Heart left ventricle (tissue), 16 donors: Measurements from ENCODE around the gene RXRA. TPM values are rescaled to one million over a fixed set of nuclear protein-coding genes. Genes with fewer than 3 reads are reported as not detected.

ENCODE experiments used
- ATAC-seq, 4 donors: fragments of 200-7000 bp; cut with Tn5 transposase; one replicate each; pipeline ENCODE4 v1.9.1; 2020 to 2022; ENCODE audit warnings: moderate library complexity in 4 of 4, mild to moderate bottlenecking in 3 of 4, moderate number of reproducible peaks in 1 of 4
- DNase-seq, 5 donors: peaks; one replicate each; pipeline ENCODE4 v3.0.0-alpha.2; 2020
- H3K27ac ChIP-seq, 12 donors: fragments of 200-600 bp; sonication (generic) in 4 of 12; one replicate each; pipeline versions ENCODE4 v1.5.0 to v1.8.0; 2016 to 2022; ENCODE audit warnings: mild to moderate bottlenecking in 2 of 12
- H3K27me3 ChIP-seq, 9 donors: fragments of 200-600 bp; sonication (generic) in 2 of 9; one replicate each; pipeline versions ENCODE4 v1.5.1 to v1.8.0; 2016 to 2022; ENCODE audit warnings: mild to moderate bottlenecking in 3 of 9
- H3K36me3 ChIP-seq, 9 donors: fragments of 200-600 bp; sonication (generic) in 2 of 9; one replicate each; pipeline versions ENCODE4 v1.5.0 to v1.8.0; 2018 to 2022; ENCODE audit warnings: mild to moderate bottlenecking in 2 of 9
- H3K4me1 ChIP-seq, 12 donors: fragments of 200-600 bp; sonication (generic) in 4 of 12; one replicate each; pipeline versions ENCODE4 v1.5.0 to v1.8.0; 2016 to 2022; ENCODE audit warnings: mild to moderate bottlenecking in 3 of 12
- H3K4me3 ChIP-seq, 12 donors: fragments of 200-600 bp; sonication (generic) in 4 of 12; one replicate each; pipeline versions ENCODE4 v1.5.0 to v1.8.0; 2017 to 2022; ENCODE audit warnings: mild to moderate bottlenecking in 9 of 12, moderate library complexity in 4 of 12
- H3K9me3 ChIP-seq, 12 donors: fragments of 200-600 bp; sonication (generic) in 4 of 12; one replicate each; pipeline versions ENCODE4 v1.5.0 to v1.8.0; 2016 to 2022; ENCODE audit warnings: mild to moderate bottlenecking in 1 of 12
- POLR2A ChIP-seq, 2 donors: fragments of 450-650 bp; IDR thresholded peaks; one replicate each; pipeline ENCODE4 v1.6.1; 2017; ENCODE audit warnings: antibody characterized with exemption in 2 of 2, mild to moderate bottlenecking in 2 of 2, moderate library complexity in 2 of 2
- WGBS, 4 donors: extraction: QIAGEN DNeasy Blood & Tissue Kit in 2 of 4; methylation state at CpG; one replicate each; pipeline versions ENCODE4 v1.1.5 to v1.1.7; 2013 to 2018; 5-methylcytosine and 5-hydroxymethylcytosine counted together
- intact Hi-C, 10 donors: fragments of 100-400 bp; cut with DNase I; formaldehyde crosslinking; loops; one replicate each; pipeline versions ENCODE4 v1.11.1 to v1.14.2; 2022
- polyA plus RNA-seq, 2 donors: library from polyadenylated mRNA; stranded (reverse); fragments of 200-250 nt; gene quantifications; one replicate each; pipeline ENCODE4 v1.2.3, GENCODE V29; 2013
- total RNA-seq, 9 donors: library from RNA; depleted of rRNA in 2 of 9; stranded (reverse); fragments of >200 nt in 2 of 9; fragmentation: NEBNext Ultra II Directional in 3 of 9; extraction: Animal tissue kit (Norgen Biotek cat#: 25700) in 3 of 9; gene quantifications; one replicate each; pipeline versions ENCODE4 v1.1.0 to v1.2.4, GENCODE V29; 2016 to 2023
- TF ChIP-seq, protein P1 (sequence below), 12 donors: fragments of 200-600 bp; sonication (generic) in 4 of 12; IDR thresholded peaks; one replicate each; pipeline versions ENCODE4 v1.5.0 to v1.8.0; 2018 to 2022; ENCODE audit warnings: antibody characterized with exemption in 12 of 12, mild to moderate bottlenecking in 5 of 12
- donor health status: ischemic (EF 13 %, LVEDD 7.1; RV severe dilation, severe dysfunction).
- donor health status: healthy with polysubstance abuse.
- donor health status: DM: no; HTN: yes; CAD: no.
- donor health status: DM: no; HTN: no; CAD: no.
- donor health status: ischemic (EF 25% LVEDD 6.9; RV normal size, moderate dysfunction).
- donor health status: ischemic (EF 25% LVEDD 5.7; RV mildly dilated, moderate dysfunction).
- donor health status: healthy.
- donor health status: DM: yes; HTN: yes; CAD: no.
- donor health status: ischemic (EF 35%, LVEDD 5.7; RV mildly dilated, moderate dysfunction).
- donor health status: nonischemic (EF 11% LVEDD 7.7; RV severe dilation, severe dysfunction).
- donor health status: DM: yes; HTN: yes; CAD: no.
- donor health status: PGD.
- donor health status: ischemic (EF 29% LVEDD 5.4; RV normal size, mild dysfunction).
- donor health status: nonischemic (EF 23%, LVEDD 6.1; RV moderate dilation, normal function).

Gene RXRA
- total and polyA plus RNA-seq, 11 donors, result 45.5 to 87.9 (median 54.9) TPM

DNA sequence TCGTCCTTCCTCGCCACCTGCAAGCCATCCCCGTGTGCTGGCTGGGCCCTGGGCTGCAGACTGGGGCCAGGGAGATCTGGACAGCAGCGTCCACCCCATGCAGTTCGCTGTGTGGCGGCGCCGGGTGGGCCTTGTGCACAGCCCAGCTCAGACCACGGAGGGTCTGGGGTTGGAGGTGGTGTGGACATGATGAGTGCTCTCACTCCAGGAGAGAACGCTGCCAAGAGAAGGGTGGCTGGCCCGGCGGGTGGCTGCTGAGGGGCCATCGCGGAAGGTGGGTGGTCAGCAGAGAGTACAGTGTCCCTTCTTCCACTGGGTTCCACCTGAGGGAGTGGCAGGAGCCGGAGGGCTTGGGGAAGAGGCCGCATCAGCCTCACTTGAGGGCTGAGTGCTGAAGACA is 44.4 kb downstream of the RXRA start:
- ATAC-seq (no peak), DNase-seq (no peak)
- intact Hi-C loops, result loop anchor here in 2 of 10 donors (10.0 kb wide), 1 partner anchor 64 kb away; no protein-coding TSS in a partner anchor
- Histone ChIP-seq H3K4me1 (peaks cover 32 to 94% (median 86%) of the 10 kb centered on the region in 12 donors), H3K36me3 (no peaks in the 10 kb centered on the region), H3K27me3 (no peaks in the 10 kb centered on the region), H3K4me3 (no peak overlapping the region), H3K27ac (peak overlapping the region in 2 of 12 donors; percentile 20 to 97), H3K9me3 (no peaks in the 10 kb centered on the region)
- TF ChIP-seq, protein P1, sequence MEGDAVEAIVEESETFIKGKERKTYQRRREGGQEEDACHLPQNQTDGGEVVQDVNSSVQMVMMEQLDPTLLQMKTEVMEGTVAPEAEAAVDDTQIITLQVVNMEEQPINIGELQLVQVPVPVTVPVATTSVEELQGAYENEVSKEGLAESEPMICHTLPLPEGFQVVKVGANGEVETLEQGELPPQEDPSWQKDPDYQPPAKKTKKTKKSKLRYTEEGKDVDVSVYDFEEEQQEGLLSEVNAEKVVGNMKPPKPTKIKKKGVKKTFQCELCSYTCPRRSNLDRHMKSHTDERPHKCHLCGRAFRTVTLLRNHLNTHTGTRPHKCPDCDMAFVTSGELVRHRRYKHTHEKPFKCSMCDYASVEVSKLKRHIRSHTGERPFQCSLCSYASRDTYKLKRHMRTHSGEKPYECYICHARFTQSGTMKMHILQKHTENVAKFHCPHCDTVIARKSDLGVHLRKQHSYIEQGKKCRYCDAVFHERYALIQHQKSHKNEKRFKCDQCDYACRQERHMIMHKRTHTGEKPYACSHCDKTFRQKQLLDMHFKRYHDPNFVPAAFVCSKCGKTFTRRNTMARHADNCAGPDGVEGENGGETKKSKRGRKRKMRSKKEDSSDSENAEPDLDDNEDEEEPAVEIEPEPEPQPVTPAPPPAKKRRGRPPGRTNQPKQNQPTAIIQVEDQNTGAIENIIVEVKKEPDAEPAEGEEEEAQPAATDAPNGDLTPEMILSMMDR (IDR thresholded peaks at IDR 0.05), result no peak
- TF ChIP-seq POLR2A (IDR thresholded peaks at IDR 0.05), result no peak
- WGBS, 4 donors, result 81 to 90% (median 87%) methylated on average over 11 to 16 of the region's 16 CpGs

DNA sequence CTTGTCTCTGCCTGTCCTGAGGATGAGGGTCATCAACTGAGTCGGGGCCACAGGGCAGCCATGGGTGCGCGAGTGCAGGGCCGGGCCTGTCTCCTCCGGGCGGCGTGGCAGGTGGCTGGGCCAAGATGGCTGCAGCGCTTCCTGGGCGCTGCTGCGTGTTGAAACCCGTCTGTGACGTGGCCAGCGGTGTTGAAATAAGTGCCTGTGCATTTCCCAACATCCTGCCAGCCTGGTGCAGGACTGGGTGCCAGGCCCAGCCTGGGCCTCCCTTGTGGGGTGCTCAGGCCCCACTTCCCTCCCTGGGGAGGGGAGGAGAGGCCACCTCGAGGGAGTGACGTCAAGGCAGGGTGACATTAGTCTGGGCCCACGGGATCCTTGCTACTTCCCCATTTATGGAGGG is 45.5 kb downstream of the RXRA start:
- intact Hi-C loops, result loop anchor here in 2 of 10 donors (10.0 kb wide), 1 partner anchor 63 kb away; no protein-coding TSS in a partner anchor
- ATAC-seq (peak in 3 of 4 donors; percentile 5 to 46 (median 38)), DNase-seq (peak; percentile 63 to 91 (median 77))
- H3K4me1 ChIP-seq, result peaks cover 33 to 94% (median 86%) of the 10 kb centered on the region in 12 donors
- TF ChIP-seq, protein P1 (IDR thresholded peaks at IDR 0.05), result no peak
- no peak for TF ChIP-seq POLR2A (IDR thresholded peaks at IDR 0.05)
- no peaks in the 10 kb centered on the region for H3K27me3 ChIP-seq
- H3K9me3 ChIP-seq, result no peaks in the 10 kb centered on the region
- WGBS, 4 donors, result 46 to 84% (median 83%) methylated on average over 3 to 16 of the region's 16 CpGs
- H3K4me3 ChIP-seq, result no peak overlapping the region
- peak overlapping the region in 10 of 12 donors; percentile 31 to 97 (median 48) for H3K27ac ChIP-seq
- no peaks in the 10 kb centered on the region for H3K36me3 ChIP-seq

DNA sequence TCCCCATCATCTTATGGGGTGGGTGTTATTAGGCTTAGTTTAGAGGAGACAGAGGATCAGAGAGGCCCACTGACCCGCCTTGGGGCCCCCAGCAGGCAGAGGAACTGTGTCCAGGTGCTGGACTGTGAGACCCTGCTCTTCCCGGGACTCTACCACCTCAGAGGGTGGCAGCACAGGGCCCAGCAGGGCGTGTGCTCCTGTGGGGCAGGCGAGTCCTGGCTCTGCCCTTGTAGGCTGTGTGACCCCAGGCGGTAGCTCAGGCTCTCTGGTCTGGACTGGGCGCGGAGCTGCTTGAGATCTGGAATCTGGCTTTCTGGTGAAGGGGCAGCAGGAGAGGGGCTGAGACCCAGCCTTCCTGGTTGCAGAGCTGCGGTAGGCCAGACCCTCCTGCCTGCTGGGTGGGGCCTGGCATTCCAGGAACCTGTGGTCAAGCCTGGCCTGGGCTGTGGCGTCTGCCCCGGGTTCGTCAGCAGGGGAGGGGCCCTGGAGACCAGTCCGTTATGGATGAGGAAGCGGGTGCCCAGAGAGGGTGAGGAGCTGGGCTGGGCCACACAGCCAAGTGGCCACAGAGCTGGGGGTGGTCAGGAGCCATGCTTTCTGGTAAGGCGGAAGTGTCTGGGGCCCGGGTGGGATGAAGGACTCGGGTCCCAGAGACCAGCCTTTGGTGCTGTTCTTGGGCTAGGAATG is 46.5 kb downstream of the RXRA start:
- H3K9me3 ChIP-seq, result no peaks in the 10 kb centered on the region
- H3K27me3 ChIP-seq, result no peaks in the 10 kb centered on the region
- WGBS, 4 donors, result 51 to 81% (median 71%) methylated on average over 5 to 16 of the region's 16 CpGs
- TF ChIP-seq, protein P1 (IDR thresholded peaks at IDR 0.05), result no peak
- no peak for TF ChIP-seq POLR2A (IDR thresholded peaks at IDR 0.05)
- DNase-seq (peak in 4 of 5 donors; percentile 67 to 86 (median 80)), ATAC-seq (peak in 2 of 4 donors; percentile 4 to 20)
- peak overlapping the region in 1 of 12 donors; percentile 45 for H3K4me3 ChIP-seq
- H3K4me1 ChIP-seq, result peaks cover 39 to 94% (median 88%) of the 10 kb centered on the region in 12 donors
- H3K36me3 ChIP-seq, result no peaks in the 10 kb centered on the region
- intact Hi-C loops, result loop anchor here in 2 of 10 donors (10.0 kb wide), 1 partner anchor 62 kb away; no protein-coding TSS in a partner anchor
- H3K27ac ChIP-seq, result peak overlapping the region in 10 of 12 donors; percentile 21 to 97 (median 56)

DNA sequence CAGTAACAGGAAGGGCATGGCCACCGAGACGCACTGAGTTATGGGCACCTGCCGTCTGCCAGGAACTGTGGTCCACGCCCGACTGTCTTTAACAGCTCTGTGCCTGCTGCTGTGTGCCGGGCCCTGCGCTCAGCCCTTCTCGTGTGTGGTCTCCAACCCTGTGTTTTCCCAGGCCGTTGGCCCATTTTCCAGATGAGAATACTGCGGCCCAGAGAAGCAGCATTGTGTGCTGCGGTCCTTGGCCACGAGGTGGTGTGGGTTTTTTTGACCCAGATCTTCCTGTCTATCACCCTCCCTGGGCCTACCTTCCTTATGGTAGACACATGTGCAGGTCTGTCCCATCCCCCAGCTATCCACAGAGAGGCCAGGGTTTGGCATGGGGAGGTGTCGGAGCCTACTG is 47.0 kb downstream of the RXRA start:
- H3K27ac ChIP-seq, result peak overlapping the region in 8 of 12 donors; percentile 22 to 97 (median 59)
- intact Hi-C loops, result loop anchor here in 2 of 10 donors (10.0 kb wide), 1 partner anchor 62 kb away; no protein-coding TSS in a partner anchor
- 79 to 84% (median 82%) methylated on average over 10 to 13 of the region's 13 CpGs for WGBS, 4 donors
- H3K36me3 ChIP-seq, result no peaks in the 10 kb centered on the region
- H3K27me3 ChIP-seq, result no peaks in the 10 kb centered on the region
- peaks cover 41 to 94% (median 89%) of the 10 kb centered on the region in 12 donors for H3K4me1 ChIP-seq
- TF ChIP-seq POLR2A (IDR thresholded peaks at IDR 0.05), result no peak
- TF ChIP-seq, protein P1 (IDR thresholded peaks at IDR 0.05), result no peak
- H3K9me3 ChIP-seq, result no peaks in the 10 kb centered on the region
- ATAC-seq (no peak), DNase-seq (no peak)
- peak overlapping the region in 1 of 12 donors; percentile 45 for H3K4me3 ChIP-seq
